ENCODE results near the gene RRAGC.

RRAGC gene

GRCh38 chr1:38858833-38859560, 575 bp downstream of the RRAGC start:
- Histone ChIP-seq H3K27me3 (ENCODE audit: insufficient read depth, poor library complexity, severe bottlenecking) (no peaks in the 10 kb centered on the region), H3K27ac (replicated peaks) (peak overlapping the region; percentile 62), H3K4me3 (replicated peaks; ENCODE audit: insufficient read depth, low read length) (peak overlapping the region; percentile 94)
- TF ChIP-seq SPI1 (IDR thresholded peaks at IDR 0.05; ENCODE audit: borderline replicate concordance, low read depth) (no peak), GABPA (IDR thresholded peaks at IDR 0.05; ENCODE audit: low read depth) (no peak), POLR2AphosphoS5 (IDR thresholded peaks at IDR 0.05; ENCODE audit: low read depth) (no peak), REST (IDR thresholded peaks at IDR 0.05; ENCODE audit: insufficient replicate concordance, low read depth) (no peak), CTCF (IDR thresholded peaks at IDR 0.05; ENCODE audit: insufficient read depth, low read length) (no peak)
- DNase-seq (ENCODE audit: low read depth in 1 of 2, low spot score in 1 of 2), result no peak

GRCh38 chr1:38852780-38853179, 6.8 kb downstream of the RRAGC start:
- H3K27ac ChIP-seq (replicated peaks), result no peak overlapping the region
- H3K27me3 ChIP-seq (ENCODE audit: insufficient read depth, poor library complexity, severe bottlenecking), result no peaks in the 10 kb centered on the region
- DNase-seq (ENCODE audit: low read depth in 1 of 2, low spot score in 1 of 2), result no peak
- no peak overlapping the region for H3K4me3 ChIP-seq (replicated peaks; ENCODE audit: insufficient read depth, low read length)
- TF ChIP-seq REST (IDR thresholded peaks at IDR 0.05; ENCODE audit: insufficient replicate concordance, low read depth) (no peak), SPI1 (IDR thresholded peaks at IDR 0.05; ENCODE audit: borderline replicate concordance, low read depth) (no peak), GABPA (IDR thresholded peaks at IDR 0.05; ENCODE audit: low read depth) (no peak), POLR2AphosphoS5 (IDR thresholded peaks at IDR 0.05; ENCODE audit: low read depth) (no peak), CTCF (IDR thresholded peaks at IDR 0.05; ENCODE audit: insufficient read depth, low read length) (no peak)

GRCh38 chr1:38848071-38848470, 11.5 kb downstream of the RRAGC start:
- DNase-seq (ENCODE audit: low read depth in 1 of 2, low spot score in 1 of 2), result peak; percentile 37 to 48
- Histone ChIP-seq H3K4me3 (replicated peaks; ENCODE audit: insufficient read depth, low read length) (no peak overlapping the region), H3K27me3 (ENCODE audit: insufficient read depth, poor library complexity, severe bottlenecking) (no peaks in the 10 kb centered on the region), H3K27ac (replicated peaks) (peak overlapping the region; percentile 49)
- TF ChIP-seq REST (IDR thresholded peaks at IDR 0.05; ENCODE audit: insufficient replicate concordance, low read depth), result no peak
- no peak for TF ChIP-seq POLR2AphosphoS5 (IDR thresholded peaks at IDR 0.05; ENCODE audit: low read depth)
- peak; percentile 44; the same call in 1 of the 2 replicates for TF ChIP-seq SPI1 (IDR thresholded peaks at IDR 0.05; ENCODE audit: borderline replicate concordance, low read depth)
- no peak for TF ChIP-seq CTCF (IDR thresholded peaks at IDR 0.05; ENCODE audit: insufficient read depth, low read length)
